ENCODE measurements around the gene MAP2K7. TPM values are rescaled to one million over a fixed set of nuclear protein-coding genes. Genes with fewer than 3 reads are reported as not detected.
"Not testable (repeated sequence)": the region's sequence is repeated elsewhere in the genome, so short reads cannot be mapped to it uniquely, and the experiment has no call there.

Gene MAP2K7
- total and polyA plus RNA-seq, 10 donors = 12.4 to 44.3 (median 28.2) TPM

- peaks cover 0 to 52% (median 0%) of the 10 kb centered on the region in 6 donors for H3K36me3 ChIP-seq
- intact Hi-C loops (cut with DNase I; ENCODE audit: low total_unique reads) = no loop called here
- H3K4me3 ChIP-seq = no peak overlapping the region
- peaks cover 2 to 64% (median 28%) of the 10 kb centered on the region in 7 donors for H3K27me3 ChIP-seq (replicated peaks in 1 of 7)
- no peaks in the 10 kb centered on the region for H3K9me3 ChIP-seq
- 82 to 91% (median 87%) methylated on average over 38 of the region's 38 CpGs for WGBS, 5 donors
- DNase-seq = no peak
- TF ChIP-seq POLR2AphosphoS5 (IDR thresholded peaks at IDR 0.05) = no peak
- no peak for TF ChIP-seq CTCF (IDR thresholded peaks at IDR 0.05 in 8 of 11, conservative IDR thresholded peaks at IDR 0.05 in 3 of 11)
- no peak for TF ChIP-seq POLR2A (IDR thresholded peaks at IDR 0.05)
- H3K4me1 ChIP-seq = peaks cover 12 to 26% (median 18%) of the 10 kb centered on the region in 6 donors
- no peak overlapping the region for H3K27ac ChIP-seq
Observed at GRCh38 chr19:7856679-7857663, 46.7 kb upstream of the MAP2K7 start.

GRCh38 chr19:7857727-7858108, 46.0 kb upstream of the MAP2K7 start:
- Histone ChIP-seq H3K27ac (no peak overlapping the region), H3K4me3 (no peak overlapping the region), H3K27me3 (replicated peaks in 1 of 7) (peaks cover 2 to 72% (median 35%) of the 10 kb centered on the region in 7 donors), H3K36me3 (peaks cover 0 to 52% (median 0%) of the 10 kb centered on the region in 6 donors), H3K4me1 (peaks cover 14 to 32% (median 25%) of the 10 kb centered on the region in 6 donors), H3K9me3 (no peaks in the 10 kb centered on the region)
- TF ChIP-seq POLR2AphosphoS5 (IDR thresholded peaks at IDR 0.05) = no peak
- TF ChIP-seq CTCF (IDR thresholded peaks at IDR 0.05 in 8 of 11, conservative IDR thresholded peaks at IDR 0.05 in 3 of 11) = no peak
- TF ChIP-seq POLR2A (IDR thresholded peaks at IDR 0.05) = no peak
- intact Hi-C loops (cut with DNase I; ENCODE audit: low total_unique reads) = no loop called here
- no peak for DNase-seq
- 76 to 89% (median 84%) methylated on average over 4 to 8 of the region's 8 CpGs for WGBS, 5 donors

GRCh38 chr19:7858109-7858770, 45.4 kb upstream of the MAP2K7 start:
- TF ChIP-seq POLR2AphosphoS5 (IDR thresholded peaks at IDR 0.05) (peak in 1 of 3 donors; percentile 9), POLR2A (IDR thresholded peaks at IDR 0.05) (no peak)
- Histone ChIP-seq H3K4me3 (no peak overlapping the region), H3K27ac (no peak overlapping the region), H3K9me3 (no peaks in the 10 kb centered on the region), H3K36me3 (peaks cover 0 to 55% (median 0%) of the 10 kb centered on the region in 6 donors), H3K27me3 (replicated peaks in 1 of 7) (peaks cover 2 to 77% (median 41%) of the 10 kb centered on the region in 7 donors), H3K4me1 (peaks cover 10 to 33% (median 23%) of the 10 kb centered on the region in 6 donors)
- 57 to 80% (median 74%) methylated on average over 23 to 29 of the region's 29 CpGs for WGBS, 5 donors
- intact Hi-C loops (cut with DNase I; ENCODE audit: low total_unique reads) = no loop called here
- DNase-seq = no peak

- intact Hi-C loops (cut with DNase I; ENCODE audit: low total_unique reads); H3K27ac ChIP-seq; H3K4me3 ChIP-seq; H3K9me3 ChIP-seq: not testable (repeated sequence)
- peaks cover 2 to 85% (median 49%) of the 10 kb centered on the region in 7 donors for H3K27me3 ChIP-seq (replicated peaks in 1 of 7)
- 94 to 98% (median 94%) methylated on average over 8 of the region's 8 CpGs for WGBS, 5 donors
- peaks cover 0 to 63% (median 0%) of the 10 kb centered on the region in 6 donors for H3K36me3 ChIP-seq
- peak; percentile 31 for DNase-seq
- H3K4me1 ChIP-seq = peaks cover 8 to 31% (median 20%) of the 10 kb centered on the region in 6 donors
Observed at GRCh38 chr19:7859087-7859486, 44.6 kb upstream of the MAP2K7 start.

Measured in spleen (tissue), 11 donors.